Testis (tissue), 2 donors: Measurements from ENCODE around the gene AGAP2.

Experiments
- CTCF ChIP-seq, 3 experiments: fragments of 450-650 bp in 2 of 3; fragments of 200-600 bp in 1 of 3; sonication (generic) in 1 of 3; IDR thresholded peaks; one replicate each; pipeline ENCODE4 v1.5.1; 2016 to 2019; ENCODE audit warnings: antibody characterized with exemption in 3 of 3, mild to moderate bottlenecking in 2 of 3, moderate library complexity in 1 of 3
- POLR2A ChIP-seq: fragments of 450-650 bp; IDR thresholded peaks from one replicate; pipeline ENCODE4 v1.6.1; 2017; ENCODE audit warnings: antibody characterized with exemption, mild to moderate bottlenecking, moderate library complexity

DNA sequence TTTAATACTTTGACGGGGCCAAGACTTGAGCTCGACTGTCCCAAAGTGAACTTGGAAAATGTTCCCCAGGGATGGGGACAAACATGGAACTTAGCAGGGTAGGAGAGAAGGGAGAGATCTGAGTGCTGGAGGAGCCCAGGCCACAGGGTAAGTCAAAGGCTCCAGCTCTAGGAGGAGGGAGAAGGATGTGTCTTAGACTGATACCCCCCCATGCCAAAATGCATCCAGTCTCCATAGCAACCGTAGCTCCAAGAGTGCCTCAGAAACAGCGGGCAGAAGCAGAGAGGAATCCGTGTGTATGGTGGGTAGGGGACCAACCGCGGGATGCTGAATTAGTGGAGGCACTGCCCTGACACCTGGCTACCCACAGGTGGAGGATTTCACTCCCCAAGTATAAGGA is 845 bp upstream of the AGAP2 start:
- no peak for TF ChIP-seq POLR2A
- TF ChIP-seq CTCF (IDR thresholded peaks at IDR 0.05) = no peak
